Dermis blood vessel endothelial cell (primary cell): ENCODE data around the gene ARHGAP20. TPM values are rescaled to one million over a fixed set of nuclear protein-coding genes. Genes with fewer than 3 reads are reported as not detected.
A peak's percentile ranks its signal among the peaks of the same experiment; 100 is the strongest.

ENCODE experiments used
- DNase-seq: peaks from one replicate; pipeline ENCODE4 v3.0.0; 2010
- total RNA-seq: library from RNA; depleted of rRNA; stranded (reverse); fragments of >200 nt; gene quantifications from 2 replicates; pipeline ENCODE4 v1.2.3, GENCODE V29; 2014

The ARHGAP20 gene
- total RNA-seq, 1 donor from 2014 or later, result 1.5 TPM

DNA sequence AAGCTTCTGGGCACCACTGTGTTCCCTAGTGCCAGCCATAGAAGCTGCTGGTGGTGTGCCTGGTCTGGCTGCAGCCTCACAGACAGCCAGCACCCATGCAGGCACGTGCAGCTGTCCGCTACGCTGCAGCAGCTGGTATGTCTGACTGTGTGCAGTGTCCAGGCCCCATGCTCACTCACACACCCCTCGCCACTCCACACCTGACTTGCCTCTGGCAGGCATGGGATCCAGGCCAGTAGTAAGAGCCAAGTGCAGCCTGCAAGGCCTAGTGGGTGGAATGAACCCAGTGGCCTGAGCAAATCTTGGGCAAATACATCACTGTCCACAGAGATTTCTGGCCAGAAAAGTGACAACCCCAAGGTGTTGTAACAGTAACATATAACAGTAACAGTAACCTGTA is 111.9 kb downstream of the ARHGAP20 start:
- no peak for DNase-seq

DNA sequence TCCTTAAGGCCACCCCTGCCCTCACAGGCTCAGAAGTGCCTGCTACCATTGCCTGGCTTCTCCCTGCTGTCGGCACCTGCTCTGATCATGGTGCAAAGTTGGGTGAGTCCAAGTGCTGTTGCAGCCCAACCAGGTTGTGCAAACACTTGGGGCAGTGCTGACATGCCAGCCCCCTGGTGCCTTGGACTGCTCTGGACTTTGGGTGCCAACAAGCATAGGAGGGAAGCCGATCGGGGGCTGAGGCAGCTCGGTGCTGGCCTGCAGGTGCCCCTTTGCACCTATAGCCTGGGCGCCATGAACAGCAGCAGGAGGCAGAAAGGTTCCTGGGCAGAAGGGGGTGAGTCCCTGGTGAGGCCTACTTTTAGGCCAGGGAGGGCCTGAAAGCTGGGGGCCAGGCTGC is 113.0 kb downstream of the ARHGAP20 start:
- no peak for DNase-seq

DNA sequence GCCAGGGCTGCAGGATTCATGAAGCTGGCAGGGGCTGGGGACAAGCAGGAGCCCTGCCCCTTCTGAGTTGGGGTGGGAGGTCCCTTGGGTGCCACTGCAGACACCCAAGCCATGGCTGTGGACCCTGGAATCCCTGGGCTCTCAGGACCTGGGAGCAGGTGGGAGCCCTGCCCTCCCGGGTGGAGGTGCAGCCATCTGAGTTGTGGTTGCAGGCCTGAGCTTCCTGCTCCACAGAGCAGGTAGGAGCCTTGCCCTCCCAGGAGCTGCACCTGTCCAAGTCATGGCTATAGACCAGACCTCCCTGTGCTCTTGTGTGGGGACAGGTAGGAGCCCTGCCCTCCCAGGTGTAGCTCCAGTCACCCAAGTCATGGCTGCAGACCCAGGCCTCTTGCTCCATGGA is 113.5 kb downstream of the ARHGAP20 start:
- no peak for DNase-seq

DNA sequence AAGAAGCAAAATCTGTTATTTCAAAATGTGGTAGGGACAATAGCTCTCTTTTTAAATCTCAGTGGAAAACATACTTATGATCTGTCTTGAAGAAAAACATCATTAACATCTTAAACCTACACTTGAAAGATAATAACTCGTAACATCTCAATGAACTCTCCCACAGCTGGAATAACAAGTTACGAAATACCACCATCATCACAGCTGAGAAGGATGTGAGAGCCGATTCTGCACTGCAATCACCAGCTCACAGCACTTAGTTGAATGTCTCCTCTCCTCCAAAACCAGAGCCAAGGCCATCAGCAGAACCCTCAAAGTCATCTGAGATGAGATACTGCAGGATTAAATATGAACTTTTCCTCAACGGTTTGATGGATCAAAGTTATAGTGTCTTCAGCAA is 124.3 kb downstream of the ARHGAP20 start:
- DNase-seq, result no peak

DNA sequence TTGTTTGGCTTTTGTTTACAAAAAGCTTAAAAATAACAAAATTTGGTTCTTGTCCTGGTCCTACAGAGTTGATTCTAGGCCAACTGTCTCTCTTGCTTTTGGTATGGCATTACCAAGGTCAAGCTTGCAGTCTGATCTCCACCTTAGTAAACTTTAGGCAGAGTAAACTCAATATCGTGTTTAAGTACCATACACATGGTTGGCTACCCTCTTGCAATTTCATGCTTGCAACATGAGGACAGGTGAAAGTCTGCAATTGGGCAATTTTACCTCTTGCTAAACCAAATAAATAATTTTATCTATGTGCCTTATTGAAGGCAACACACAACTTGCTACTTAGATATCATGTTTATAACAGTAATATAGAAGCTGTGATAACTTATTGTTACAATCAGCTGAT is 125.1 kb downstream of the ARHGAP20 start:
- DNase-seq, result no peak

DNA sequence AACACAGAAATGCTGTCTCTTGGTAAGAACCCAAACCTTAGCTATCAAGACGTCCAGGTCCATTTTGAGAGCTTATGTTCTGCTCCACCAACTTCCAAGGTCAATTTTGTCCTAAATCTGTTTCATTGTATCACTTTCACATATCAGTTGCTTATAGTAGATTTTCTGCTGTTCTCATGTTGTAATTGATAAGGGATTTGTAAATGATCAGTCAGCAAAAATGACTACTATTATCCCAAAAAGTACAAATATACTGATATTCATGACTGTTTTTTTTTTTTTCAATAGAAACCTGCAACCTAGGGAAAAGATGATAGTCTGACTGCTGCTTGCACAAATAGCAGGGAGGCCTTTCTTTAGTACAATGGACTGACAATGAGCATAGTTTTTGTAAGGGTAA is 128.1 kb downstream of the ARHGAP20 start:
- DNase-seq, result no peak

DNA sequence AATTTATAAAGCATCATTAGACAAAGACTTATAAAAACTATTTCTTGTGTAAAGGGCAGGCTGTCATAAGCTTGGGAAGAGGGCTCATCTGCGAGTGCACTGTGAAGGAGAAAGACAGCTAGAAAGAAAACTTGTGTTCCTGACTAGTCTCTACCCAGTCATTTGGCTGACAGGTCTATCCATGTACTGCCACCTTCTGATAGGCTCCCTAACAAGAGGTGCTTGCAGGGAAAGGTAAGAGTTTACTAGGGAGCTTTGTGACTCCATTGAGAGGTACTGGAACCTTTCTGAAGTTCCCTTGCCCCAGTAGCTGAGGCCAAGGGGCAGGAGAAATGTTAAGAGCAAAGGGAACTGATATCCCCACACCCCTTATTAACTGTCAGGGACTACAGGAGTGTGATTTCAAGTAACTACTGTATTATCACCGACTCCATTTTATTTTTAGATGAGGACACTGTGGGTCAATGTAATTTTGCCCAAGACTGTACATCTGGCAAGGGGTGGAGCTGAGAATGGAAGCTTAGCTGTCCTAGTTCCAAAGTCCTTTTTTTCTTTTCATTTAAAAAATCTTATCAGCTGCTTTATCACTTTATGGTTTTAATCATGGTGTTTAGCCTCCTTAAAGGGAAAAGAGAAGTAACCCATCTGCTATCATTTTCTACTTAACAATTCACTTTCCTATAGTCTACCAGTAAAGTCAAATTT is 129.4 kb downstream of the ARHGAP20 start:
- no peak for DNase-seq

DNA sequence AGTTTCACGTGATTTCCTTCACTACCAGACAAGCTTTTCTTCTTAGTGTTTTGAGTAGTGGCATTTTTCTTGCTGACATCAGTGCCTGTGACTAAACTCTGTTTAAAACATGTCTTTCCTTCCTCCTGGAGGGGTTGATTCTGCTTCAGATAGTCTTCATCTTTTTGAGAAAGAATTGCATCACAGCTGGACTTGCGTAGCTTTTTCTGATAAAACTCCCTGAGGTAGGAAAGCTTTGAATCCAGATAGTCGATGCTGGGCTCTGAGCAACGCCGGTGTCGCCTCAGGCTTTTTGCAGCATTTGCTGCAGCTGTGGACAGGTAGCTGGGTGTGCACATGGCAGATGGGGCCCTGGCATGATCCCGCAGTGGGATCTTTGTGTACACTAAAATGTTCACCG is 131.7 kb downstream of the ARHGAP20 start:
- DNase-seq, result no peak

DNA sequence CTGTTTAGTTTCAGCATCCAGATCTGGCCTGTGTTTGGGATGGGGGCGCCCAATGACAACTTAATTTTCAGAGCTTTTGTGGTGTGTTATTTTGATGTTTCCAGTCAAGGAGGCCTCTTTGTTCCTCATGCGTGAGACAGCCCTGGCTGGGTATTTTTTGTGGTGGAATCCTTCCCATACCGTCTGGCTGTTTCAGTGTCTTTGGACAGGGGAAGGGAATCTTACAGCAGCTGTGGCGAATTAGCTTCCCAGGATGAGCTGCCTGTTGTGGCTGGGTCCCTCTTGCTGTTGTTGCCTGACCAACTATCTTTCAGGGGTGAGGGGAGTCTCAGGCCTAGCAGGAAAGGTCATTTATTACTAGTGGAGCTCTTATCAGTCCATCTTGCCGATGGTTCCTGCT is 138.8 kb downstream of the ARHGAP20 start:
- no peak for DNase-seq

DNA sequence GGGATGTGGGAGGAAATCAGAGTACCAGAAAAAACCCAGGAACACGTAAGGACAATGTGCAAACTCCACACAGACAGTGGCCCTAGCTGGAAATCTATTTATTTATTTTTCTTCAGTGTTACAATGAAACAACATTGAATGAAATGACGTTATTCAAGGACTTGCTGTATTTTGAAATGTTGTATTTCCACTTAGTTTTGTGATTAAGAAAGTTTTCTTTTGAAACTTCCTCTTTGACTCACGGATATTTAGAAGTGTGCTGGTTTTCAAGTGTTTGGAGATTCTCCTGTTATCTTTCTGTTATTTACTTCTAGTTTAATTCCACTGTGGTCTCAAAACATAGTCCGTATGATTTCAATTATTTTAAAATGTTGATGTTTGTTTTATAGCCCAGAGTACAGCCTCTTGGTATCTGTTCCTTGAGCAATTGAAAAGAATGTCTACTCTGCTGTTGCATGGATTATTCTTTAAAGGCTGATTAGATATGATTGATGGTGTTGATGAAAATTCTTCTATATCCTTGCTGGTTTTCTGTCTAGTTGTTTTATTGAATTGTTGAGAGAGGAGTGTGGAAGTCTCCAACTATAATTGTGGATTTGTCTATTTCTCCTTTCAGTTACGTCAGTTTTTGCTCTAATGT is 141.0 kb downstream of the ARHGAP20 start:
- no peak for DNase-seq

DNA sequence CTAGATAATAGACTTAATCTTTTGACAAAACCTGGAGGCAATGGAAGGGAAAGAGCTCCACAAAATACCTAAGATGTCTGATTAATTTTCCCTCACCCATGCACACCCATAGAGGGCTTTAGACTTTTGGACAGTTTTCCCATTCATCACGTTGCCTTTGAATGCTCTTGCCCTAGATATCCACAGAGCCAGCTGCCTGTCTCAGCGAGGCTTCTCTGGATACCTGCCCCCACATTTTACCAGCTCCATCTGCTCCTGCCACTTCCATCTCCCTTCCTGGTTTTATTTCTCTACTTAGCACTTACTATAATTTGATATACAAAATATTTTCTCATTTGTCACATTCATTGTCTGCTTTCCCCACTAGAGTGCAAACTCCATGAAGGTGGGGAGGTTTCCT is 145.7 kb downstream of the ARHGAP20 start:
- DNase-seq, result no peak

DNA sequence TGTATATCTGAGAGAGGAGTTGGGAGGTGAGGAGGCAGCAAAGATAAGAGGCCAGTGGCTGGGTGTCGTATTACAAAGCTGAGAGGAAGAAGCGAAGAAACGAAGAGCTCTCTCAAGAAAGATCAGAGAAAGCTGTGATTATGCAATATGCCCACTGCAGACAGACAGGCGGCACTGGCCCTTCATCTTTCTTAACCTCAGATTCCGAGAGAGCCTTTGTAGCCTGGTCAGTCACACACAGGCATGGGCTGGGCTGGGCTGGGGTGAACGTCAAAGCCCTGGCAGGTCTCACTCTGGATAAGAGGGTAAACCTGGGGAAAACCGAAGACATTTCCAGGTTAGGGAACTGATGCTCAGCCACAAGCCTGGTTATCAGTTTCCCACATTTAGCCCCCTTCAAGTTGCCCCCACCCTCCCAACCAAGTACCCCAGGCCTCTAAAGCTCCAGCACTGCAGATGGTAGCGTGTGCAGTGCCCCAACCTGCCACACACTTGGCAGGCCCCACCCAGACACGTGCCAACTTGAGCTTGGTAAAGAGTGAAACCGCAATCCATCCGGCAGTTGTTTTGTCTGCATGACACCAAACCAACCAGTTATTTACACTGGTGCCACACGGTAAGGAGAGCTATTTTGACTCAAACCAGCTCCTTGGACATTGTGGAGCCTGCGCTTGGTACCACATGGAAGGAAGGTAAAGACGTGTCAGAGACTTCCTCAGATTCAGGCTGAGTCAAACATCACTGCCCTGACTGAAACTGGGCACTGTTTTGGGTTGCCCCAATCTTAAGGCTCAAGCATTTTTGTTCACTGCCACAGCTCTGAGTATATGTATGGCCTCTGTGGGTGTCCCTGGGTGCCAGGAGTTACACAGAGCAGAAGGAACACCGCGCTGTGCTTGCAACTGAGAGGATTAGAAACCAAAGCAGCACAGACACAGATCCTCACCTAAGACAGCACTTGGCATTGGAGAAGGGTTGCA is 146.6 kb downstream of the ARHGAP20 start:
- no peak for DNase-seq

DNA sequence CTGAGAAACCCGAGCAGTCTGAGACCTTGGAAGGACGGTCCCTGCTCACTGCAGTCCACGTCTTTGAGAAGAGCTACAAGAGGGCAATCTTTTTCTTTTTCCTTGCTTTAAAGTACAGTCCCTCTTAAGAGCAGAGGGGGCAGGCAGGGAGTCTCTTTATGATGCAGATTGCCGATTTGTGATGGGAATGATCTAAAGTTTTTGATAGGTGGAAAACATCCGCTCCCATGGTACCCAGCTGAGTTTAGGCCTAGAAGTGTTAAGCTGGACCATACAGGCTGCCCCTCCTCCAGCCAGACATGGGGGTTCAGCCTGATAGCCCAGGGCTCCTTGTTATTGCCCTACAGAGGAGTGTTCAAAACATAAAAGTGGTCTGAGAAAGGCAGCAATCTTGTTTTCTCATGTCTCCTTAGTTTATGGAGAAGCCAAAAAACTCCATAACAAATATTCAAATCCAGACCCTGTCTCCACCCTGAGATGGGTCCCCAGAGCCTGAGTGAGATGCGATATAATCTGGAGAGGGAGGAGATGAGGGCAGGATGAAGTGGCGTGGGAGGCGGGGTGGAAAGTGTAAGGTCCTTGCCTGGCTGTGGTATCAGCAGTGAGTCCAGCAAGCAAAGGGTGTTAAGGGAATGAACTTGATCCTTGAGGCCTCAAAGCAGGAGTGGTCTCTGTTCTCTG is 147.4 kb downstream of the ARHGAP20 start:
- DNase-seq, result no peak

DNA sequence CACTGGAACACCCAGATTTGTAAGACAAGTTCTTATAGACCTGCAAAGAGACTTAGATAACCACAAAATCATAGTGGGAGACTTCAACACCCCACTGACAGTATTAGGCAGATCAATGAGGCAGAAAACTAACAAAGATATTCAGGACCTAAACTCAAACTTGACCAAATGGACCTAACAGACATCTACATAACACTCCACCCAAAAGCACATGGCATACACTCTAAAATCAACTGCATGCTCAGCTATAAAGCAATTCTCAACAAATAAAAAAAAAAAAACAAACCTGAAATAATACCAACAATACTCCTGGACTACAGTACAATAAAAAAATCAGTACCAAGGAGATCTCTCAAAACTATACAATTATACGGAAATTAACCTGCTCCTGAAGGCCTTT is 167.5 kb downstream of the ARHGAP20 start:
- no peak for DNase-seq

DNA sequence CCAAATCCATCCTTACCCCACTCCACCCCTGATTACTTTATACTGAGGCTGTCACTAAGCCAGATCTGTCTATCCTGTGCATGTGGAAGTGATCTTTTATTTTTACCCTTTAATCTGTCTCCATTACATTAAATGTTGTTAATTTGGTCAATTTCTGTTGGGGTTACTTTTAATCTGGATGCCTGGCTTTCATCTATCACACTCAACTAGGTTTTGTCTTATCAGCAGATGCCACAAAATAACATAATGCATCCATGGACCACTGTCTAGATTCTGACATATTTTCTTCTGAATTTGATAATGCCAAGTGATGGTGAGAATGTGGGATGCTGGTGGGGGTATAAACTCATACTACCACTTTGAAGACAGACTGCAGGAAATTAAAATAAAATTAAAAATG is 174.1 kb downstream of the ARHGAP20 start:
- DNase-seq, result no peak

DNA sequence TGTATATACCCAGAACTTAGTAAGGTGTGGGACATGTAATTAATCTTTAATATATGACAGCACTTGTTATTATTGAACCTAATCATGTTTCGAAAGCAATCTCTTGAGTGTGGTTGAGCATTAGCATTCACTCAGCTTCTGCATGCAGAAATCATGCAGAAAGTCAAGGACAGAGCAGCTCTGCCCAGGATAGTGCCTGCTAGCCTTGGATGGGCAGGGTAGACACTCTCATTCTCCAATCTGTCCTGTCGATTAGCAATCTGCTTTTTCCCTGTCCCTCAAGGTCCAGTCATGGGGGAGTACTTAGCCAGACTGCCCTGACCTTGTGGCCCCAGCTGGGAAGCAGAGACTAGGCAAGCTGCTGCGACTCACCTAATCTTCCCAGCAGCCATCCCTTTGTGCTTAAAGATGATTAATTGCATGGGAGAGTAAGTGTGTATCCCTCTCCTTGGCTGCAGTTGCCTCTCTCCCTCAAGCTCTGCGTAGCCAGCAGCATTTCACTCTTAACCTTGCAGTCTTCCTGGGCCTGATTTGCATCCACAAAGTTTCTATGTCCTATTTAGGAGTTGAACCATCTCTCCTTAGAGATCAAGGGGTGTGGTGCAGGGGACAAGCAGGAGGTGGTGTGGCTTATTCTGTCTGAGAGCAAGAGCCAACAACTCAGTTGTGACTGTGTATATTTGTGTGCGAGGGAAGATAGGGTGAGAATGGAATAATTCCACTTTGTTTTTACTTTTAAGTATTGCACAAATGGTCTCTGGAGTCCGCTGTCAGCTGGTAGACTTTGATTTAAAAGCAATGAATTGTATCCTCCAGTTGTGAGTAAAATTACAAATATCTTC is 181.1 kb downstream of the ARHGAP20 start:
- DNase-seq, result no peak

DNA sequence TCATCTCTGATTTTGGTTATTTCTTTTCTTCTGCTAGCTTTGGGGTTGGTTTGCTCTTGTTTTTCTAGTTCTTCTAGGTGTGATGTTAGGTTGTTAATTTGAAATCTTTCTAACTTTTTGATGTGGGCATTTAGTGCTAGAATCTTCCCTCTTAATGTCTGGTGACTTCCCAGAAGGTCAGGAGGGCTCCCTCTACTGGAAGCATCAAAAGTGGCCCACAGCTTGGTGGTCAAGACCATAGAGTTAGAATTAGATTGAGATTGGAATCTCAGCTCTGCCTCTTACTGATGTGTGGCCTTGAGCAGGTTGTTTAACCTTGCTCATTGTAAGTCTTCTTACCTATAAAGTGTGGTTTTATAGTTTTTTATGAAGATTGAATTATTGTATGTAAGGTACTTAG is 183.2 kb downstream of the ARHGAP20 start:
- DNase-seq, result peak; percentile 49

DNA sequence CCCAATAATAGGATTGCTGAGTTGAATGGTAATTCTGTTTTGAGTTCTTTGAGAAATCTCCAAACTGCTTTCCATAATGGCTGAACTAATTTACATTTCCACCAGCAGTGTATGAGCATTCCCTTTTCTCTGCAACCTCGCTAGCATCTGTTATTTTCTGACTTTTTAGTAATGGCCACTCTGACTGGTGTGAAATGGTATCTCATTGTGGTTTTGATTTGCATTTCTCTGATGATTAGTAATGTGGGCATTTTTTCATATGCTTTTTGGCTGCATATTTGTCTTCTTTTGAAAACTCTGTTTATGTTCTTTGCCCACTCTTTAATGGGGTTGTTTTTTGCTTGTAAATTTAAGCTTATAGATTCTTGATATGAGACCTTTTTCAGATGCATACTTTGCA is 185.1 kb downstream of the ARHGAP20 start:
- no peak for DNase-seq
